Measurements from ENCODE around the gene COL27A1. TPM values are rescaled to one million over a fixed set of nuclear protein-coding genes. Genes with fewer than 3 reads are reported as not detected.

Gene COL27A1
- total RNA-seq, 6 experiments from 2014 or later, result 22.2 to 24.1 (median 23.4) TPM

DNA sequence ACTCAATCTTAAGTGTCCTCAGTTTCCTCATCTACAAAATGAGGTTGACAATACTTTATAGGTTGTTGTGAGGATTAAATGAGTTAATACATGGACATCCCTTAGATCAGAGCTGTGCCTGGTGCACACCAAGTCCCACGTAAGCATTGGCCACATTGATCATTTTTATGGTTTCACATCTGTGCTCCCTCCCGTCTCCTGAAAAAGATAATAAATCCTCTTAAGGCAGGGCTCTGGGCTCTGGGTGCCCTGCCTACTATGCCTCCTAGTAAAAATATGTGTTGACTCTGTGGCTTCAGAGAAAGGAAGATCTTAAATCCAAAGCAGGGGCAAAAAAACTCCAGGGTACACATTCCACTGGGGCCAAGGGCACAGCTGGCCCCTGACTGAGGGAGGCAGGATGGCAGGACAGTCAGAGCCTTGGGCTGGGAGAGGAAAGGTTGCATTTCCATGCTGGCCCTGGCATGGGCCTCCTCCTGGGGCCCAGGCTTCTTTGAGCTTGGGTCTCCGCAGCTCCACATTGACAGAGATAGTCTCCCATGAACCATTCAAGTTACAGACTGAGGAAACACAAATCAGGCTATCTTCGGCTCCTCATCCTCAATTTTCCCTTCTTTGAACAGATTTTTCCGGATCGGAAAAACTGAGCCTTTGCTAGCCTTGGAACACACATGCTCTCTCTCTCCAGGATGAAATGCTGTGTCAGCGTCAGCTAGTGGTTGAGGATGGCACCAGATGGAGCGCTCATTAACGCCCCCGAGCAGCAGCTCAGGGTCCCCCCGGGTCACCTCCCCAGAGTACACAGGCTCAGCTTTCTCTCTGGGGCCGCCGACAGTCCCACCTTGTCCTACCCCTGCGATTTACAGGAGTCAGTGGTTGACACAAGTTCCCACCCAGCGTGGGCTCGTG lies 33.9 kb upstream of the COL27A1 start:
- H3K27ac Mint-ChIP-seq, result no peak overlapping the region
- H3K9me3 Mint-ChIP-seq, result no peaks in the 10 kb centered on the region
- H3K27me3 Mint-ChIP-seq (ENCODE audit: insufficient read depth), result peaks cover 32% of the 10 kb centered on the region
- DNase-seq, result no peak
- no peaks in the 10 kb centered on the region for H3K4me1 Mint-ChIP-seq (ENCODE audit: low read depth)
- TF ChIP-seq, protein P1, sequence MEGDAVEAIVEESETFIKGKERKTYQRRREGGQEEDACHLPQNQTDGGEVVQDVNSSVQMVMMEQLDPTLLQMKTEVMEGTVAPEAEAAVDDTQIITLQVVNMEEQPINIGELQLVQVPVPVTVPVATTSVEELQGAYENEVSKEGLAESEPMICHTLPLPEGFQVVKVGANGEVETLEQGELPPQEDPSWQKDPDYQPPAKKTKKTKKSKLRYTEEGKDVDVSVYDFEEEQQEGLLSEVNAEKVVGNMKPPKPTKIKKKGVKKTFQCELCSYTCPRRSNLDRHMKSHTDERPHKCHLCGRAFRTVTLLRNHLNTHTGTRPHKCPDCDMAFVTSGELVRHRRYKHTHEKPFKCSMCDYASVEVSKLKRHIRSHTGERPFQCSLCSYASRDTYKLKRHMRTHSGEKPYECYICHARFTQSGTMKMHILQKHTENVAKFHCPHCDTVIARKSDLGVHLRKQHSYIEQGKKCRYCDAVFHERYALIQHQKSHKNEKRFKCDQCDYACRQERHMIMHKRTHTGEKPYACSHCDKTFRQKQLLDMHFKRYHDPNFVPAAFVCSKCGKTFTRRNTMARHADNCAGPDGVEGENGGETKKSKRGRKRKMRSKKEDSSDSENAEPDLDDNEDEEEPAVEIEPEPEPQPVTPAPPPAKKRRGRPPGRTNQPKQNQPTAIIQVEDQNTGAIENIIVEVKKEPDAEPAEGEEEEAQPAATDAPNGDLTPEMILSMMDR (IDR thresholded peaks at IDR 0.05), result no peak
- H3K36me3 Mint-ChIP-seq (ENCODE audit: low read depth), result no peaks in the 10 kb centered on the region
- H3K4me3 Mint-ChIP-seq, result no peak overlapping the region

- Mint-ChIP-seq H3K27me3 (ENCODE audit: insufficient read depth) (peaks cover 31% of the 10 kb centered on the region), H3K9me3 (peaks cover 1% of the 10 kb centered on the region; the same call in 1 of the 2 replicates), H3K27ac (no peak overlapping the region), H3K4me1 (ENCODE audit: low read depth) (no peaks in the 10 kb centered on the region), H3K4me3 (no peak overlapping the region), H3K36me3 (ENCODE audit: low read depth) (no peaks in the 10 kb centered on the region)
- TF ChIP-seq, protein P1 (IDR thresholded peaks at IDR 0.05), result no peak
- no peak for DNase-seq
Measured at GRCh38 chr9:114122136-114123027, 33.0 kb upstream of the COL27A1 start.

DNA sequence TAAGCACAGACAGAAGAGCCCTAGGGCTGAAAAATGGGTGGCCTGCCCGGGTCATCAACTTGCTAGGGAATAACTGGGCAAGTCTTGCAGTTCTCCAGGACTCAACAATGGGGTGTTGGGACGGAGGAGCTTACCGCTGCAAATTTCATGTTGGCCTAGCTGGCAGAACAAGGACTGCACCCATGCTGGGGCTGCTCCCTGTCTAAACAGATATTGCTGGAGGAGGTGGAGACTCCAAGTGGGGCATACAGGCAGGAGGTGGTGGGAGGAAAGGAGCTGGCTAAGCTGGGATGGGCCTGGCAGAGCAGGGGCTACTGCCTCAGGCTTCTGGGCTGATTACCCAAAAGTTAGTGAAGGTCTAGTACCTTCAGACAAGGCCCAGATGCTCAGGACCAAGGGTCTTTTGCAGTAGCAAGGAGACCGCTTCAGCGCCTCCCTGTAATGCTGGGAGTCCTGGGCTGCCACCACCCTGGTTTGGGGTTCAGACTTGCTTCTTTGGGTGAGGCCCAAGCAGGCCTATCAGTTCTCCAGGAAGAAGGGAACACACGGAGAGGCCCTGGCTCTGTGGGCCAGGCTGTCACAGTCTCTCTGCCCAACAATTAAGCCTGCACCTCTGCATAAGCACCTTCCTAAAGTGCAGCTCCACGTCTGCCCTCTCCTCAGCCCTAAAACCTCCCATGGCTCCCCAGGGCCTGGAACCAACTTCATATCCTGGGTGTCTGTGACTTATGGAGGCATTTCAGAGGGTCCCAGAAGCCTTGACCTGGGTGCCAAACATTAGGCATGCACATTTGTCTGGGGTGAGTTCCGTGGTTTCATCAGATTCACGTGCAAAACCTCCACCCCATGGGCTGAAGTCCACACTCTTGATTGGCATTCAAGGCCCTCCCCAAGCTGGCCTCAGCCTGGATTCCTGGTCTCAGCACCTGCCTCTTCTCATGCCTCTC lies 32.0 kb upstream of the COL27A1 start:
- TF ChIP-seq, protein P1 (IDR thresholded peaks at IDR 0.05), result no peak
- Mint-ChIP-seq H3K4me3 (no peak overlapping the region), H3K27ac (no peak overlapping the region), H3K9me3 (peaks cover 9% of the 10 kb centered on the region), H3K36me3 (ENCODE audit: low read depth) (no peaks in the 10 kb centered on the region), H3K4me1 (ENCODE audit: low read depth) (no peaks in the 10 kb centered on the region), H3K27me3 (ENCODE audit: insufficient read depth) (peaks cover 33% of the 10 kb centered on the region)
- DNase-seq, result no peak

- H3K36me3 Mint-ChIP-seq (ENCODE audit: low read depth), result 0 out of 2 replicates have a peak, but pooled peaks cover 4% of the 10 kb centered on the region
- no peak overlapping the region for H3K27ac Mint-ChIP-seq
- H3K4me3 Mint-ChIP-seq, result no peak overlapping the region
- TF ChIP-seq, protein P1 (IDR thresholded peaks at IDR 0.05), result no peak
- peaks cover 40% of the 10 kb centered on the region for H3K27me3 Mint-ChIP-seq (ENCODE audit: insufficient read depth)
- H3K9me3 Mint-ChIP-seq, result peaks cover 10% of the 10 kb centered on the region
- DNase-seq, result no peak
- no peaks in the 10 kb centered on the region for H3K4me1 Mint-ChIP-seq (ENCODE audit: low read depth)
Measured at GRCh38 chr9:114124138-114124537, 31.2 kb upstream of the COL27A1 start.

All from HFFc6 (cell line).